Measurements from ENCODE around the gene MYO18A.

DNA sequence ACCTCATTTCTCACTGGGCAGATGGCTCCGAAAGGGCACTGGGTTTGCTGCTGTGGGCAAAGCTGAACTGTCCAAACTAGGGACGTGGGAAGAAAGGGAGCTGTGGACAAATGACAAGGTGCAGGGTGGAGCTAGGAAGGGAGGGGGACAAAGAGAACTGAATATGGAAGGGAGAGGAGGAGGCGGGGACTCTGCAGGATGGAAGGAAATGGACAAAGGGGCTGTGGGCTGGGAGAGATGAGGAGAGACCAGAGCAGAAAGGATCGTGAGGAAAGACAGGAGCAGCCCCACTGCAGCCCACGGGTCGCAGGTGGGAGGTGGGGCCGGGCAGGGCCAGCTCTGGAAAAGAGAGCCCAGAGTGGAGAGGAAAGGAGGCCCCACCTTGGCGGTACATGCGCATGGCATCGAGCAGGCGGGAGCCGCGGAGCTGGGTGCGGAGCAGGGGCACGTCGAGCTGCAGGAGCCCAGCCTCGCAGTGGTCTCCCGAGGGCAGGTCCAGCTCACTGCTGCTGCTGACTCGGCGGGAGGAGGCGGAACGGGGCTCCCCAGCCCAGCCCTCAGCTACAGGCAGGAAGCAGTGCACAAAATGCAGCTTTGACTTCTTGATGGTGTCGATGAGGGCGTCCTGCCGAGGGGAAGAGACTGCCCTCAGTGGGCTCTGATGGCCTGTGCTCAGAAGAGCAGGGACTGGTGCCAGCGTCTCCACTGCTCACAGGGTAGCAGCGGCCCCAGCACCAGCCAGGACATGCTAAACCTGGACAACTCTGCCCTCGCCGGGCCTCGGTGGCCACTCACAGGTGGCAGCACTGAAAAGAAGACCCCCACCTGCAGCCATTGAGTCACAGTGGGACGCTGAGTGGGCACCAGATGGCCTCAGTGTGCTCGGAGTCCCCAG is 70.5 kb downstream of the MYO18A start:
- TF ChIP-seq MXI1 (IDR thresholded peaks at IDR 0.05; ENCODE audit: low read depth, low read length) = no peak
- TF ChIP-seq, protein P1, sequence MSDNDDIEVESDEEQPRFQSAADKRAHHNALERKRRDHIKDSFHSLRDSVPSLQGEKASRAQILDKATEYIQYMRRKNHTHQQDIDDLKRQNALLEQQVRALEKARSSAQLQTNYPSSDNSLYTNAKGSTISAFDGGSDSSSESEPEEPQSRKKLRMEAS (IDR thresholded peaks at IDR 0.05; ENCODE audit: low read depth, low read length) = no peak
- TF ChIP-seq POLR2A (IDR thresholded peaks at IDR 0.05; ENCODE audit: low read depth, low read length) = no peak
- TF ChIP-seq, protein P2, sequence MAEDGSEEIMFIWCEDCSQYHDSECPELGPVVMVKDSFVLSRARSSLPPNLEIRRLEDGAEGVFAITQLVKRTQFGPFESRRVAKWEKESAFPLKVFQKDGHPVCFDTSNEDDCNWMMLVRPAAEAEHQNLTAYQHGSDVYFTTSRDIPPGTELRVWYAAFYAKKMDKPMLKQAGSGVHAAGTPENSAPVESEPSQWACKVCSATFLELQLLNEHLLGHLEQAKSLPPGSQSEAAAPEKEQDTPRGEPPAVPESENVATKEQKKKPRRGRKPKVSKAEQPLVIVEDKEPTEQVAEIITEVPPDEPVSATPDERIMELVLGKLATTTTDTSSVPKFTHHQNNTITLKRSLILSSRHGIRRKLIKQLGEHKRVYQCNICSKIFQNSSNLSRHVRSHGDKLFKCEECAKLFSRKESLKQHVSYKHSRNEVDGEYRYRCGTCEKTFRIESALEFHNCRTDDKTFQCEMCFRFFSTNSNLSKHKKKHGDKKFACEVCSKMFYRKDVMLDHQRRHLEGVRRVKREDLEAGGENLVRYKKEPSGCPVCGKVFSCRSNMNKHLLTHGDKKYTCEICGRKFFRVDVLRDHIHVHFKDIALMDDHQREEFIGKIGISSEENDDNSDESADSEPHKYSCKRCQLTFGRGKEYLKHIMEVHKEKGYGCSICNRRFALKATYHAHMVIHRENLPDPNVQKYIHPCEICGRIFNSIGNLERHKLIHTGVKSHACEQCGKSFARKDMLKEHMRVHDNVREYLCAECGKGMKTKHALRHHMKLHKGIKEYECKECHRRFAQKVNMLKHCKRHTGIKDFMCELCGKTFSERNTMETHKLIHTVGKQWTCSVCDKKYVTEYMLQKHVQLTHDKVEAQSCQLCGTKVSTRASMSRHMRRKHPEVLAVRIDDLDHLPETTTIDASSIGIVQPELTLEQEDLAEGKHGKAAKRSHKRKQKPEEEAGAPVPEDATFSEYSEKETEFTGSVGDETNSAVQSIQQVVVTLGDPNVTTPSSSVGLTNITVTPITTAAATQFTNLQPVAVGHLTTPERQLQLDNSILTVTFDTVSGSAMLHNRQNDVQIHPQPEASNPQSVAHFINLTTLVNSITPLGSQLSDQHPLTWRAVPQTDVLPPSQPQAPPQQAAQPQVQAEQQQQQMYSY (CRISPR knock-in tag; IDR thresholded peaks at IDR 0.05) = no peak
- TF ChIP-seq SMAD5 (IDR thresholded peaks at IDR 0.05; ENCODE audit: low read depth) = no peak
- TF ChIP-seq CBX5 (IDR thresholded peaks at IDR 0.05; ENCODE audit: low read depth) = no peak
- no peak for TF ChIP-seq NFXL1 (IDR thresholded peaks at IDR 0.05; ENCODE audit: borderline replicate concordance)
- TF ChIP-seq TBL1XR1 (IDR thresholded peaks at IDR 0.05; ENCODE audit: low read depth, low read length) = no peak
- TF ChIP-seq EZH2 (IDR thresholded peaks at IDR 0.05; ENCODE audit: borderline replicate concordance, control insufficient read depth, low read depth, low read length) = no peak
- TF ChIP-seq NR2F1 (conservative IDR thresholded peaks at IDR 0.05) = no peak
- no peak for TF ChIP-seq RBBP5 (conservative IDR thresholded peaks at IDR 0.05)
- TF ChIP-seq JUND (IDR thresholded peaks at IDR 0.05; ENCODE audit: low read depth, low read length) = no peak

Measured in GM12878 (cell line).